Spleen (tissue), 7 donors: ENCODE data around the gene TBX20.
"Not testable (repeated sequence)": the region's sequence is repeated elsewhere in the genome, so short reads cannot be mapped to it uniquely, and the experiment has no call there.

Experiments
- POLR2A ChIP-seq, 3 donors: fragments of 450-650 bp; IDR thresholded peaks; one replicate each; pipeline ENCODE4 v1.5.1; 2017; ENCODE audit warnings: antibody characterized with exemption in 3 of 3, mild to moderate bottlenecking in 1 of 3
- TF ChIP-seq, protein P1 (sequence below), 11 experiments: fragments of 200-600 bp in 7 of 11; fragments of 450-650 bp in 4 of 11; sonication (generic) in 4 of 11; IDR thresholded peaks in 8 of 11; conservative IDR thresholded peaks in 3 of 11; 1 replicate in 7 of 11; 2 replicates in 4 of 11; pipeline versions ENCODE4 v1.4.0 to v1.8.0; 2016 to 2021; ENCODE audit warnings: antibody characterized with exemption in 11 of 11, inconsistent platforms in 4 of 11, mild to moderate bottlenecking in 1 of 11
- donor health status: DM: no; HTN: no; CAD: no; lungs with moderate emphysema.
- donor health status: DM: no; HTN: no; CAD: no.
- donor health status: DM: no; HTN: no; CAD: no.

DNA sequence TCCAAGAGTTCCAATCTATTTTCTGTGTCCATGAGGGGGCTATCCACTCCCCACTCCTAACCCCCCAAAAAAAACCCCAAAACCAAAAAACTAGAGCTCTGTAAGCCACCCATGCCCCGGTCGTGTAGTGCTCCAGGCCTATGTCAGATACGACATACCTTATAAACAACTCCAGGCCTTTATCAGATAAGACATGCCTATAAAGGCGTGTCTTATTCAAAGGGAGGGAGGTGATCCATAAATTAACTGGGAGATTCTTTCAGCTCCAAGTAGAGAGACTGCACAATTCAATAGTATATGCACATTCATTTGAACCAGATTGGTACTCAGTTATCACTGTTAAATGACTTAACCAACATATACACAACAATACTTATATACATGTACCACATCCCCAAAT, 62.3 kb downstream of the TBX20 start:
- TF ChIP-seq POLR2A (IDR thresholded peaks at IDR 0.05), result not testable (repeated sequence)
- TF ChIP-seq, protein P1, sequence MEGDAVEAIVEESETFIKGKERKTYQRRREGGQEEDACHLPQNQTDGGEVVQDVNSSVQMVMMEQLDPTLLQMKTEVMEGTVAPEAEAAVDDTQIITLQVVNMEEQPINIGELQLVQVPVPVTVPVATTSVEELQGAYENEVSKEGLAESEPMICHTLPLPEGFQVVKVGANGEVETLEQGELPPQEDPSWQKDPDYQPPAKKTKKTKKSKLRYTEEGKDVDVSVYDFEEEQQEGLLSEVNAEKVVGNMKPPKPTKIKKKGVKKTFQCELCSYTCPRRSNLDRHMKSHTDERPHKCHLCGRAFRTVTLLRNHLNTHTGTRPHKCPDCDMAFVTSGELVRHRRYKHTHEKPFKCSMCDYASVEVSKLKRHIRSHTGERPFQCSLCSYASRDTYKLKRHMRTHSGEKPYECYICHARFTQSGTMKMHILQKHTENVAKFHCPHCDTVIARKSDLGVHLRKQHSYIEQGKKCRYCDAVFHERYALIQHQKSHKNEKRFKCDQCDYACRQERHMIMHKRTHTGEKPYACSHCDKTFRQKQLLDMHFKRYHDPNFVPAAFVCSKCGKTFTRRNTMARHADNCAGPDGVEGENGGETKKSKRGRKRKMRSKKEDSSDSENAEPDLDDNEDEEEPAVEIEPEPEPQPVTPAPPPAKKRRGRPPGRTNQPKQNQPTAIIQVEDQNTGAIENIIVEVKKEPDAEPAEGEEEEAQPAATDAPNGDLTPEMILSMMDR (IDR thresholded peaks at IDR 0.05 in 8 of 11, conservative IDR thresholded peaks at IDR 0.05 in 3 of 11), result not testable (repeated sequence)
